ENCODE measurements around the gene C6orf62.

C6orf62 gene

DNA sequence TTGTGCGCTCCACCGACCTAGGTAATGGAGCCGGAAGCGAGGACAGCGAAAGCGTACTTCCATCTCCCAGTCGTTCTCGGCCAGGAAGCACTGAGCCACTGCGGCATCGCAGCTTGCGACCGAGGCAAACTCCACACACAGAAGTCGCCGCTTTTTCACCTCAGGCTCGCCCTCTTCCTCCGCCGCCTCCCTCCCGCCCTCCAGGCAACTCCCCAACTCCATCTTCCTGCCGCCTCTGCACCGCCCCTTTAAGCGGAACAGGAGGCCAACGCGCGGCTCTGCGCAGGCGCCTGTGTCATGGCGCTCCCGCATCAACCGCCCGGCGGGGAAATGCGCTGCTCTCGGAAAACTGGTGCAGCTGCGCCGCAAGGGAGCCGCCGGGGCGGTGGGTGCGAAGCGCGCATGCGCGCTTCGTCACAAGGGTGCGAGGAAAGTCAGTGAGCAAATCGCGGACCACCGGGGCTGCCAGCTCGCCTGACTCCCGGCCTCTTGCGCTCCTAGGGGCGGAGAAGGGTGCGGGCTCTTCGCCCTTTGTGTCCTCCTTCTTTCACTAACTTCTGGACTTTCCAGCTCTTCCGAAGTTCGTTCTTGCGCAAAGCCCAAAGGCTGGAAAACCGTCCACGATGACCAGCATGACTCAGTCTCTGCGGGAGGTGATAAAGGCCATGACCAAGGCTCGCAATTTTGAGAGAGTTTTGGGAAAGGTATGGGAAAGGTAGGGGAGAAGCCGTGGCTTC lies 52.1 kb downstream of the C6orf62 start, which contains the start of the genes ACOT13 and TDP2 (continued):
- no peak for TF ChIP-seq ZNF529 (tag by site-specific recombination; IDR thresholded peaks at IDR 0.05; ENCODE audit: insufficient replicate concordance)
- no peak for TF ChIP-seq ZNF701 (tag by site-specific recombination; IDR thresholded peaks at IDR 0.05)
- TF ChIP-seq ZNF302 (tag by site-specific recombination; IDR thresholded peaks at IDR 0.05; ENCODE audit: low read depth) = no peak
- TF ChIP-seq GLI2 (tag by site-specific recombination; IDR thresholded peaks at IDR 0.05; ENCODE audit: borderline replicate concordance, low read depth) = no peak
- TF ChIP-seq, protein P1, sequence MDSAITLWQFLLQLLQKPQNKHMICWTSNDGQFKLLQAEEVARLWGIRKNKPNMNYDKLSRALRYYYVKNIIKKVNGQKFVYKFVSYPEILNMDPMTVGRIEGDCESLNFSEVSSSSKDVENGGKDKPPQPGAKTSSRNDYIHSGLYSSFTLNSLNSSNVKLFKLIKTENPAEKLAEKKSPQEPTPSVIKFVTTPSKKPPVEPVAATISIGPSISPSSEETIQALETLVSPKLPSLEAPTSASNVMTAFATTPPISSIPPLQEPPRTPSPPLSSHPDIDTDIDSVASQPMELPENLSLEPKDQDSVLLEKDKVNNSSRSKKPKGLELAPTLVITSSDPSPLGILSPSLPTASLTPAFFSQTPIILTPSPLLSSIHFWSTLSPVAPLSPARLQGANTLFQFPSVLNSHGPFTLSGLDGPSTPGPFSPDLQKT (IDR thresholded peaks at IDR 0.05; ENCODE audit: borderline replicate concordance, low read depth, low read length) = no peak
- TF ChIP-seq ZNF350 (tag by site-specific recombination; IDR thresholded peaks at IDR 0.05) = no peak
- TF ChIP-seq, protein P2, sequence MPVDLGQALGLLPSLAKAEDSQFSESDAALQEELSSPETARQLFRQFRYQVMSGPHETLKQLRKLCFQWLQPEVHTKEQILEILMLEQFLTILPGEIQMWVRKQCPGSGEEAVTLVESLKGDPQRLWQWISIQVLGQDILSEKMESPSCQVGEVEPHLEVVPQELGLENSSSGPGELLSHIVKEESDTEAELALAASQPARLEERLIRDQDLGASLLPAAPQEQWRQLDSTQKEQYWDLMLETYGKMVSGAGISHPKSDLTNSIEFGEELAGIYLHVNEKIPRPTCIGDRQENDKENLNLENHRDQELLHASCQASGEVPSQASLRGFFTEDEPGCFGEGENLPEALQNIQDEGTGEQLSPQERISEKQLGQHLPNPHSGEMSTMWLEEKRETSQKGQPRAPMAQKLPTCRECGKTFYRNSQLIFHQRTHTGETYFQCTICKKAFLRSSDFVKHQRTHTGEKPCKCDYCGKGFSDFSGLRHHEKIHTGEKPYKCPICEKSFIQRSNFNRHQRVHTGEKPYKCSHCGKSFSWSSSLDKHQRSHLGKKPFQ (tag by site-specific recombination; IDR thresholded peaks at IDR 0.05) = no peak
- TF ChIP-seq ZBTB17 (tag by site-specific recombination; IDR thresholded peaks at IDR 0.05) = peak; percentile 93
- TF ChIP-seq, protein P3, sequence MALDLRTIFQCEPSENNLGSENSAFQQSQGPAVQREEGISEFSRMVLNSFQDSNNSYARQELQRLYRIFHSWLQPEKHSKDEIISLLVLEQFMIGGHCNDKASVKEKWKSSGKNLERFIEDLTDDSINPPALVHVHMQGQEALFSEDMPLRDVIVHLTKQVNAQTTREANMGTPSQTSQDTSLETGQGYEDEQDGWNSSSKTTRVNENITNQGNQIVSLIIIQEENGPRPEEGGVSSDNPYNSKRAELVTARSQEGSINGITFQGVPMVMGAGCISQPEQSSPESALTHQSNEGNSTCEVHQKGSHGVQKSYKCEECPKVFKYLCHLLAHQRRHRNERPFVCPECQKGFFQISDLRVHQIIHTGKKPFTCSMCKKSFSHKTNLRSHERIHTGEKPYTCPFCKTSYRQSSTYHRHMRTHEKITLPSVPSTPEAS (tag by site-specific recombination; IDR thresholded peaks at IDR 0.05) = peak; percentile 40; the same call in 1 of the 2 replicates
- TF ChIP-seq ZIC2 (tag by site-specific recombination; IDR thresholded peaks at IDR 0.05) = peak; percentile 8; the same call in 1 of the 2 replicates
- no peak for TF ChIP-seq MZF1 (tag by site-specific recombination; IDR thresholded peaks at IDR 0.05; ENCODE audit: borderline replicate concordance)
- TF ChIP-seq, protein P4, sequence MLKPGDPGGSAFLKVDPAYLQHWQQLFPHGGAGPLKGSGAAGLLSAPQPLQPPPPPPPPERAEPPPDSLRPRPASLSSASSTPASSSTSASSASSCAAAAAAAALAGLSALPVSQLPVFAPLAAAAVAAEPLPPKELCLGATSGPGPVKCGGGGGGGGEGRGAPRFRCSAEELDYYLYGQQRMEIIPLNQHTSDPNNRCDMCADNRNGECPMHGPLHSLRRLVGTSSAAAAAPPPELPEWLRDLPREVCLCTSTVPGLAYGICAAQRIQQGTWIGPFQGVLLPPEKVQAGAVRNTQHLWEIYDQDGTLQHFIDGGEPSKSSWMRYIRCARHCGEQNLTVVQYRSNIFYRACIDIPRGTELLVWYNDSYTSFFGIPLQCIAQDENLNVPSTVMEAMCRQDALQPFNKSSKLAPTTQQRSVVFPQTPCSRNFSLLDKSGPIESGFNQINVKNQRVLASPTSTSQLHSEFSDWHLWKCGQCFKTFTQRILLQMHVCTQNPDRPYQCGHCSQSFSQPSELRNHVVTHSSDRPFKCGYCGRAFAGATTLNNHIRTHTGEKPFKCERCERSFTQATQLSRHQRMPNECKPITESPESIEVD (tag by site-specific recombination; IDR thresholded peaks at IDR 0.05) = no peak
- TF ChIP-seq ZNF785 (tag by site-specific recombination; IDR thresholded peaks at IDR 0.05) = no peak
- no peak for TF ChIP-seq ZNF747 (tag by site-specific recombination; IDR thresholded peaks at IDR 0.05)
- peak; percentile 67; the same call in 1 of the 2 replicates for TF ChIP-seq ZNF76 (tag by site-specific recombination; IDR thresholded peaks at IDR 0.05; ENCODE audit: borderline replicate concordance, low read depth)
- TF ChIP-seq YY2 (tag by site-specific recombination; IDR thresholded peaks at IDR 0.05) = peak; percentile 59; the same call in 1 of the 2 replicates
- no peak for TF ChIP-seq ZNF37A (tag by site-specific recombination; IDR thresholded peaks at IDR 0.05)
- no peak for TF ChIP-seq ZNF211 (tag by site-specific recombination; IDR thresholded peaks at IDR 0.05; ENCODE audit: low read depth)
- TF ChIP-seq ZNF391 (tag by site-specific recombination; IDR thresholded peaks at IDR 0.05; ENCODE audit: borderline replicate concordance, low read depth) = peak; percentile 79; the same call in 1 of the 2 replicates
- no peak for TF ChIP-seq ZNF560 (tag by site-specific recombination; IDR thresholded peaks at IDR 0.05; ENCODE audit: borderline replicate concordance)
- peak; percentile 91 for TF ChIP-seq PRDM1 (tag by site-specific recombination; IDR thresholded peaks at IDR 0.05)

Data from HEK293 (cell line).